HepG2 (cell line): ENCODE data around the gene HDGF. TPM values are rescaled to one million over a fixed set of nuclear protein-coding genes. Genes with fewer than 3 reads are reported as not detected.

Experiments used
- ATAC-seq: fragments of 200-7000 bp; cut with Tn5 transposase; 3 replicates; pipeline ENCODE4 v1.9.1; 2020; ENCODE audit warnings: mild to moderate bottlenecking, moderate library complexity
- BruUV-seq: library from RNA; stranded (reverse); fragments of 400-500 nt; replicated peaks from 2 replicates; lab custom pipeline; 2021; lab: Mats Ljungman, UMichigan
- CTCF ChIA-PET: fragments of 300-600 bp; formaldehyde crosslinking; extraction: SDS; loops from one replicate; lab custom pipeline; 2021; ENCODE audit warnings: low total read pairs, inconsistent platforms, low intra/inter-chr PET ratio; lab: Yijun Ruan, JAX
- POLR2A ChIA-PET: fragments of 350-600 bp; sonication (Branson Sonifier 250); formaldehyde crosslinking; loops from one replicate; lab custom pipeline; 2020; ENCODE audit warnings: antibody characterized with exemption, inconsistent platforms; lab: Yijun Ruan, JAX
- DNase-seq: peaks from one replicate; pipeline ENCODE4 v3.0.0-alpha.2; 2015; ENCODE audit warnings: low spot score
- FAIRE-seq: peaks from 3 replicates; lab custom pipeline; 2011; peaks lifted over from hg19 to GRCh38; lab: Jason Lieb, UNC
- H2AFZ ChIP-seq: one replicate; pipeline ENCODE4 v1.6.1; 2011; ENCODE audit warnings: low read length, inconsistent platforms
- H3K27ac ChIP-seq: fragments of 300-600 bp; 3 replicates; pipeline ENCODE4 v1.8.0; 2011; ENCODE audit warnings: mixed run types, mild to moderate bottlenecking, mixed read lengths, low read length, inconsistent platforms; ENCODE audit not compliant: insufficient read depth; ENCODE audit errors: extremely low read length
- H3K27me3 ChIP-seq, 2 experiments: fragments of 200-600 bp in 1 of 2; 2 replicates in 1 of 2; 3 replicates in 1 of 2; pipeline versions ENCODE4 v1.6.0 to v1.8.0; 2011; ENCODE audit warnings: low read length in 2 of 2, mild to moderate bottlenecking in 2 of 2, moderate library complexity in 2 of 2, inconsistent platforms in 1 of 2; ENCODE audit not compliant: insufficient read depth in 2 of 2, control insufficient read depth in 1 of 2
- H3K36me3 ChIP-seq, 2 experiments: fragments of 200-600 bp in 1 of 2; replicated peaks in 1 of 2; 2 replicates in 1 of 2; 3 replicates in 1 of 2; pipeline versions ENCODE4 v1.5.1 to v1.8.0; 2011; ENCODE audit warnings: low read length in 2 of 2, inconsistent platforms in 1 of 2; ENCODE audit not compliant: insufficient read depth in 2 of 2, control insufficient read depth in 1 of 2
- H3K4me1 ChIP-seq: 2 replicates; pipeline ENCODE4 v1.5.1; 2012; ENCODE audit warnings: low read length, inconsistent platforms; ENCODE audit not compliant: insufficient read depth
- H3K4me2 ChIP-seq: 2 replicates; pipeline ENCODE4 v1.6.0; 2011; ENCODE audit warnings: low read depth, low read length, inconsistent platforms
- H3K4me3 ChIP-seq, 3 experiments: fragments of 200-600 bp in 1 of 3; sonication (generic), shearing (Covaris generic) in 1 of 3; replicated peaks in 1 of 3; 2 replicates each; pipeline ENCODE4 v1.5.1; 2011 to 2016; ENCODE audit warnings: low read length in 3 of 3, inconsistent platforms in 2 of 3, low read depth in 2 of 3, mild to moderate bottlenecking in 2 of 3, control low read depth in 1 of 3, mixed read lengths in 1 of 3; ENCODE audit not compliant: insufficient read depth in 1 of 3
- H3K79me2 ChIP-seq: one replicate; pipeline ENCODE4 v1.6.1; 2011; ENCODE audit warnings: low read length, inconsistent platforms; ENCODE audit not compliant: insufficient read depth
- H3K9ac ChIP-seq: 2 replicates; pipeline ENCODE4 v1.6.0; 2011; ENCODE audit warnings: mild to moderate bottlenecking, low read depth, low read length, inconsistent platforms; ENCODE audit not compliant: insufficient read depth
- H3K9me3 ChIP-seq: 2 replicates; pipeline ENCODE4 v1.5.1; 2012; ENCODE audit warnings: mild to moderate bottlenecking, low read length
- H4K20me1 ChIP-seq: 2 replicates; pipeline ENCODE4 v1.6.0; 2011; ENCODE audit warnings: inconsistent platforms, mild to moderate bottlenecking, low read length, moderate library complexity; ENCODE audit not compliant: insufficient read depth
- AGO2 ChIP-seq: fragments of 200-400 bp; formaldehyde crosslinking; optimal IDR thresholded peaks from 2 replicates; pipeline ENCODE3; 2017; ENCODE audit warnings: mild to moderate bottlenecking, low read depth, low read length, moderate library complexity
- HOXA3 ChIP-seq: sonication (generic); formaldehyde crosslinking; IDR thresholded peaks from 2 replicates; pipeline ENCODE4 v1.5.0; 2020; ENCODE audit warnings: missing genetic modification reagents
- ZNF138 ChIP-seq: sonication (generic); formaldehyde crosslinking; IDR thresholded peaks from 2 replicates; pipeline ENCODE4 v1.5.0; 2020; ENCODE audit warnings: mild to moderate bottlenecking, low read depth, missing genetic modification reagents
- ZNF558 ChIP-seq: sonication (generic); formaldehyde crosslinking; IDR thresholded peaks from 2 replicates; pipeline ENCODE4 v1.9.0; 2022; ENCODE audit warnings: mild to moderate bottlenecking, missing genetic modification reagents, borderline replicate concordance
- WGBS: methylation state at CpG from one replicate; pipeline ENCODE4 v1.1.6; 2017; ENCODE audit warnings: low lambda C conversion rate; 5-methylcytosine and 5-hydroxymethylcytosine counted together
- in situ Hi-C: cut with HindIII; loops from 2 replicates; pipeline ENCODE4 v1.10.0; 2017; ENCODE audit warnings: low pct_unique_long_range_greater_than_20kb; ENCODE audit not compliant: extremely low pct_ligation_motif_present
- intact Hi-C: fragments of 100-400 bp; cut with micrococcal nuclease; formaldehyde crosslinking; loops from one replicate; pipeline ENCODE4 v1.10.0; 2022; ENCODE audit not compliant: unreplicated experiment
- polyA plus RNA-seq, 8 experiments: library from polyadenylated mRNA; depleted of rRNA in 3 of 8; stranded (reverse) in 7 of 8; unstranded in 1 of 8; fragments of >200 nt; fragmentation: Illumina TruSeq in 4 of 8; extraction: Trizol in 4 of 8; gene quantifications; 2 replicates each; pipeline versions ENCODE4 v1.2.1 to v1.2.3, GENCODE V29; 2011 to 2016; ENCODE audit warnings: low read depth in 4 of 8, missing spikeins in 1 of 8, mixed read lengths in 1 of 8; ENCODE audit not compliant: insufficient read depth in 1 of 8
- total RNA-seq, 5 experiments: library from RNA; depleted of rRNA; stranded (reverse); fragments of >200 nt; fragmentation: Illumina TruSeq; extraction: Trizol; gene quantifications; 2 replicates each; pipeline ENCODE4 v1.2.3, GENCODE V29; 2016; ENCODE audit warnings: low read depth in 1 of 5
- TF ChIP-seq, protein P1 (sequence below): sonication (generic); formaldehyde crosslinking; IDR thresholded peaks from 2 replicates; pipeline ENCODE4 v1.4.0; 2020; ENCODE audit warnings: missing genetic modification reagents, low read depth, mild to moderate bottlenecking, borderline replicate concordance

Gene HDGF
- total and polyA plus RNA-seq, 2 of the 13 experiments (the other 11 are each of a cell fraction or from before 2014, with no cell fraction given), result 156 to 196 TPM

DNA sequence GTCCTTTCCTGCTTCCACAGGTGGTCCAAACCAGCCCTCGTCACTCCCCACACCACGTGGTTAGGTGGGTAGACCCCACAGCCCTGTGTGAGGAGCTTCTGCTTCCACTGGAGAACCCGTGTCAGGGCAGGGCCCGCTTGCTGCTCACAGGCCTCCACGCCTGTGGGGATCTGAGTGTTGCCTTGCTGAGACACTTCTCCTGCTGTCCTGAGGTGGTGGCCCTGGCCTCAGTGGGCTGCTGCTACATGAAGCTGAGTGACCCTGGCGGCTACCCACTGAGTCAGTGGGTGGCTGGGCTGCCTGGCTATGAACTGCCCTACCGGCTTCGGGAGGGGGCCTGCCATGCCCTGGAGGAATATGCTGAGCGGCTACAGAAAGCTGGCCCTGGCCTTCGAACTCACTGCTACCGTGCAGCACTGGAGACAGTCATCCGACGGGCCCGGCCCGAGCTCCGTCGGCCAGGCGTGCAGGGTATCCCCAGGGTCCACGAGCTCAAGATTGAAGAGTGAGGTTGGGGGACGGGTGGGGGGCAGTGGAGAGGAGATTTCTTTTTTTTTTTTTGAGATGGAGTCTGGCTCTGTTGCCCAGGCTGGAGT is 17.4 kb downstream of the HDGF start:
- in situ Hi-C loops, result no loop called here
- Histone ChIP-seq H4K20me1 (no peaks in the 10 kb centered on the region), H3K27me3 (no peaks in the 10 kb centered on the region; a peak in 1 of 5 replicates), H3K9me3 (no peaks in the 10 kb centered on the region), H3K4me3 (no peak overlapping the region), H2AFZ (no peak overlapping the region), H3K4me1 (peaks cover 11% of the 10 kb centered on the region), H3K9ac (no peak overlapping the region), H3K79me2 (peaks cover 8% of the 10 kb centered on the region), H3K27ac (no peak overlapping the region), H3K4me2 (no peak overlapping the region), H3K36me3 (peaks cover 1 to 3% of the 10 kb centered on the region in 2 experiments; a peak in 2 of 5 replicates)
- POLR2A ChIA-PET, result no interaction called here
- BruUV-seq, result no TSS peak
- TF ChIP-seq AGO2, result peak; percentile 84
- TF ChIP-seq, protein P1, sequence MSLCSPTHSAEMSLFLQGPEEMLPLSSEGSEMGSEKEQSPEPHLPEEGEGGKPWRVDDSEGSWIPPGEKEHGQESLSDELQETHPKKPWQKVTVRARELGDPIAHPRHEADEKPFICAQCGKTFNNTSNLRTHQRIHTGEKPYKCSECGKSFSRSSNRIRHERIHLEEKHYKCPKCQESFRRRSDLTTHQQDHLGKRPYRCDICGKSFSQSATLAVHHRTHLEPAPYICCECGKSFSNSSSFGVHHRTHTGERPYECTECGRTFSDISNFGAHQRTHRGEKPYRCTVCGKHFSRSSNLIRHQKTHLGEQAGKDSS (CRISPR knock-in tag), result no peak
- no peak for TF ChIP-seq HOXA3
- TF ChIP-seq ZNF138 (CRISPR knock-in tag), result no peak
- no peak for TF ChIP-seq ZNF558
- 96% methylated on average over 13 of the region's 20 CpGs for WGBS
- no peak for FAIRE-seq
- CTCF ChIA-PET, result no interaction called here
- no peak; the same call in 2 of the 3 replicates for ATAC-seq
- intact Hi-C loops, result no loop called here
- no peak for DNase-seq
